Activated T-helper 2 cell treated with anti-CD3 and anti-CD28 coated beads, Interferon-gamma antibody, Interleukin-2, Interleukin-4, amounts not matched to agents 10 μg/mL and 5 μg/mL and 100 μg/mL, durations not matched to agents 14 hours and 24 hours and 36 hours (primary cell): Measurements from ENCODE around the gene RPP21. TPM values are rescaled to one million over a fixed set of nuclear protein-coding genes. Genes with fewer than 3 reads are reported as not detected.
"Not testable (repeated sequence)": the region's sequence is repeated elsewhere in the genome, so short reads cannot be mapped to it uniquely, and the experiment has no call there.

ENCODE experiments used
- DNase-seq: peaks from one replicate; pipeline ENCODE4 v3.0.0; 2021; ENCODE audit warnings: low spot score
- H3K27ac Mint-ChIP-seq: one replicate; pipeline ENCODE4 v1.8.0; 2021; ENCODE audit warnings: mixed read lengths
- H3K27me3 Mint-ChIP-seq: one replicate; pipeline ENCODE4 v1.8.0; 2021; ENCODE audit warnings: low read depth, mixed read lengths
- H3K36me3 Mint-ChIP-seq: one replicate; pipeline ENCODE4 v1.8.0; 2021; ENCODE audit warnings: low read depth, mixed read lengths
- H3K4me1 Mint-ChIP-seq: one replicate; pipeline ENCODE4 v1.8.0; 2021; ENCODE audit warnings: low read depth, mixed read lengths
- H3K4me3 Mint-ChIP-seq: one replicate; pipeline ENCODE4 v1.8.0; 2021; ENCODE audit warnings: low read depth, mild to moderate bottlenecking, moderate library complexity, mixed read lengths
- H3K9me3 Mint-ChIP-seq: one replicate; pipeline ENCODE4 v1.8.0; 2021; ENCODE audit warnings: mixed read lengths
- intact Hi-C: fragments of 100-400 bp; cut with micrococcal nuclease; formaldehyde crosslinking; loops from one replicate; pipeline ENCODE4 v1.15.1; 2023
- total RNA-seq: library from RNA; stranded (reverse); gene quantifications from 2 replicates; pipeline ENCODE4 v1.2.3, GENCODE V29; 2022

Gene RPP21
- total RNA-seq, 1 donor from 2014 or later: 41.9 TPM

DNA sequence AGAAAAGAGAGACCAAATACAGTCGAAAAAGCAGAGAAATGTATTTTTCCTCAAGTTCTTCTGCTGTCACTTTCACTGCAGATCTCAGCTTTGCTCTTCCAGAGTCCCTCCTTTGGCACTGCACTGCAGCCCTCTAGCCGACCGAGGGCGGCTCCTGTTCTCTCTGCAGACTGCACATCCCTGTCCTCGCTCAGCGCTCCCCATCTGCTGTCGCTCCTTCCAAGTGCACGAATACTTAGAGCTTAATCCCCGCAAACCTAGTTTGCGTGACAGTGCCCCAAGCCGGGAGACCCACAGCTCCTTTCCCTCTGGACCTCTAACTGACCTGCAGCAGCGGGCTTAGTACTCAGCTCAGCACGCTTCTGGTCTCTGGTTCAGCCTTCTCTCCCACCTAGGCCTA, 15.2 kb downstream of the RPP21 start:
- intact Hi-C loops: no loop called here
- H3K9me3 Mint-ChIP-seq: no peaks in the 10 kb centered on the region
- no peaks in the 10 kb centered on the region for H3K36me3 Mint-ChIP-seq
- H3K27ac Mint-ChIP-seq: no peak overlapping the region
- DNase-seq: no peak
- peaks cover 75% of the 10 kb centered on the region for H3K27me3 Mint-ChIP-seq
- H3K4me3 Mint-ChIP-seq: no peak overlapping the region
- peaks cover 2% of the 10 kb centered on the region for H3K4me1 Mint-ChIP-seq

DNA sequence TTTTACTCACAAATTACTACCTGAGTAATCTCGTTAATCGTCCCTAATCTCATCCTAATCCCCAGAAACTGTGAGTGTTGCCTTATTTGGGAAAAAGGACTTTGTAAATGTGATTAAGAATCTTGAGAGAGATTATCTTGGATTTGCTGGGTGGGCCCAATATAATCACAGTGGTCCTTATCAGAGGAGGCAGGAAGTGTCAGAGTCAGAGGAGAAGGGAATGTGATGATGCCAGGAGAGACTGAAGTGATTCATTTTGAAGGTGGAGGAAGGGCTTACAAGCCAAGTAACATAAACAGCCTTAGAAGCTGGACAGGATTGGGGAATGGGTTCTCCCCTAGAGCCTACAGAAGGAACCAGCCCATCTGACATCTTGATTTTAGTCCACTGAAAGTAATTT, 16.7 kb downstream of the RPP21 start:
- Mint-ChIP-seq H3K4me1 (peaks cover 2% of the 10 kb centered on the region), H3K36me3 (no peaks in the 10 kb centered on the region), H3K27me3 (peaks cover 81% of the 10 kb centered on the region), H3K9me3 (no peaks in the 10 kb centered on the region), H3K4me3 (no peak overlapping the region), H3K27ac (no peak overlapping the region)
- no peak for DNase-seq
- intact Hi-C loops: no loop called here

DNA sequence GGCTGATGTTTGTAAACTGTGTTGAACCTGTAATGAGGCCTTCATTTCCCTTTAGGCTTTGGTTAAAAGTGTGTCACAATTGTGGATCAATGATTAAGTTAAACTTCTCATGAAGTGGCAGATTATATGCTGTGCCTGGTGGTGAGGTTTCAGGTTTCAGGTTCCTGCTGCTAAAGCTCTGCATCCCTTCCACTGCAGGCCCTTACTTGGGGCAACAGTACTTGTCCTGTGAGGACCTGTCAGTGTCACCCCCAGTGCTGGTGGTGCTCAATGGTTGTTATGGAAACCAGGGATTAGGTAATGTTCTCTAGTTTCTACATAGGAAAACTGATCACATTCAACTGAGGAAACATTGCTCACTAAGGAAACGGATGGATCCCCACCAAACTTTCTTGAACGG, 18.5 kb downstream of the RPP21 start:
- no peaks in the 10 kb centered on the region for H3K36me3 Mint-ChIP-seq
- peaks cover 70% of the 10 kb centered on the region for H3K27me3 Mint-ChIP-seq
- H3K4me1 Mint-ChIP-seq: no peaks in the 10 kb centered on the region
- intact Hi-C loops: no loop called here
- no peaks in the 10 kb centered on the region for H3K9me3 Mint-ChIP-seq
- no peak overlapping the region for H3K4me3 Mint-ChIP-seq
- no peak for DNase-seq
- H3K27ac Mint-ChIP-seq: no peak overlapping the region

DNA sequence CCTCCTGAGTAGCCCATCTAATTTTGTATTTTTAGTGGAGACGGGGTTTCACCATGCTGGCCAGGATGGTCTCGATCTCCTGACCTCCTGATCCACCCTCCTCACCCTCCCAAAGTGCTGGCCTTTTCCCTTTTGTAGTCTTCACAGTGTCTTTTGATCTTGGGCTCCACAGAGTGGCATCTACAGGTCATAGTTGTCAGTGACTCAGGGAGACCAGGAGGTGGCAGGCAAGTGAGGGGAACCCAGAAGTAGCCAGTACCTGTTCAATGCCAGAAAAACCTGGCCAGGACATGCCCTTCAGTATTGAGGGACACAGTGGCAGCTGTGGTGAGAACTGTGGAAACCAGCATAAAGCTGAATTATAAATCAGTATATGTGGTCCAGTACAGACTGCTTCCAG, 19.6 kb downstream of the RPP21 start:
- Mint-ChIP-seq H3K27ac (no peak overlapping the region), H3K4me3 (no peak overlapping the region), H3K36me3 (no peaks in the 10 kb centered on the region), H3K27me3 (peaks cover 72% of the 10 kb centered on the region), H3K4me1 (no peaks in the 10 kb centered on the region), H3K9me3 (no peaks in the 10 kb centered on the region)
- intact Hi-C loops: no loop called here
- no peak for DNase-seq

DNA sequence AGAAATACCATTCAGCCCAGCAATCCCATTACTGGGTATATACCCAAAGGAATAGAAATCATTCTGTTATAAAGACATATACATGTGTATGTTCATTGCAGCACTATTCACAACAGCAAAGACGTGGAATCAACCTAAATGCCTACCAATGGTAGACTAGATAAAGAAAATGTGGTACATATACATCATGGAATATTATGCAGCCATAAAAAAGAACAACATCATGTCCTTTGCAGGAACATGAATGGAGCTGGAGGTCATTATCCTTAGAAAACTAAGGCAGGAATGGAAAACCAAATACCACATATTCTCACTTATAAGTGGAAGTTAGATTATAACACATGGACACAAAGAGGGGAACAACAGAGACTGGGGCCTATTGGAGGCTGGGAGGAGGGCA, 24.3 kb downstream of the RPP21 start:
- intact Hi-C loops, H3K9me3 Mint-ChIP-seq, DNase-seq, H3K36me3 Mint-ChIP-seq, H3K27ac Mint-ChIP-seq, H3K4me3 Mint-ChIP-seq, H3K4me1 Mint-ChIP-seq: not testable (repeated sequence)
- H3K27me3 Mint-ChIP-seq: peaks cover 60% of the 10 kb centered on the region

DNA sequence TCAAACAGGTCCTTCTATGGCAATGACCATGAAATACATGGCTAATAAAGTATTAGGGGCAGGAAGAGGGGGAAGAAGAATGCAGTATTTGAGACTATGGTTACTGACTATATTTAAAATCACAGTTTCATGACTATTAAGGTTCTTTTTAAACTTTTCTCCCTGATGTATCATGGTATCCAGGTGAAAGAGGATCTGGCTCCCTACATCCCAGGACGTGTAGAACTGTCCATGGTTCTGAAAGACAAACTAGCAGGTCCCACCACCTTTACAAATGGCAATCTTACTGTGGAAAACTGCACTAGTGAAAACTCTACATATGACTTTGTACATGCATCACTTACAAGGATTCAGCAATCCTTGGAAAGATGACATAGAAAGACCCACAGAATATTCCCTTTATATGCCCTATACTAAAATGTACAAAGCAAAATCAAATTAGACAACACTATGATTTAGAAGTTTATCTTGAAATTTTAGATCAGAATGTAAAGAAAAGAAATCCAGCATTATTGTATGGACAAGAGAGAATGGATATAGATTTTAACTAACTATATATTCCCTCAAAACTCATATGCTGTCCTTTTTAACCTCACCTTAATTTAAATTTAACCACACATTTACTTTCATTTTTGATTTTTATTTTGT, 33.5 kb downstream of the RPP21 start:
- Mint-ChIP-seq H3K36me3 (no peaks in the 10 kb centered on the region), H3K4me3 (no peak overlapping the region), H3K27ac (no peak overlapping the region), H3K27me3 (peaks cover 60% of the 10 kb centered on the region), H3K9me3 (no peaks in the 10 kb centered on the region), H3K4me1 (no peaks in the 10 kb centered on the region)
- intact Hi-C loops: no loop called here
- no peak for DNase-seq

DNA sequence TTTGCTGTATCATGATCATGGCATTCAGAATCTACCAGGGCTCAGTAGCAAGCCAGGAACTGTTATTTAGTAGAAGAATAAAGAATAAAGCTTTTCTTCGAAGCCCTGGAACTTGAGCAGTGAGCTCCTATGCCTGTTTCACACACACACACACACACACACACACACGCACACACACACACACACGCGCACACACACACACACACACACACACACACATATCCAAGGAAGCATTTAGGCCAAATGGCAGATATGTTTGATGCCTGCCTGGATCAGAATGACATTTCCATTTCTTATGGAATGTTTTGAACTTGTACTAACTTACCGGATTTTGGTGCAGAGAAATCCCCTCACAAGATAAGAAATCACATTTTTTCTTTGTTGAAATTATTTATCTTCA, 35.5 kb downstream of the RPP21 start:
- Mint-ChIP-seq H3K36me3 (no peaks in the 10 kb centered on the region), H3K27me3 (peaks cover 64% of the 10 kb centered on the region), H3K27ac (no peak overlapping the region), H3K9me3 (no peaks in the 10 kb centered on the region), H3K4me3 (no peak overlapping the region), H3K4me1 (no peaks in the 10 kb centered on the region)
- no peak for DNase-seq
- intact Hi-C loops: no loop called here

DNA sequence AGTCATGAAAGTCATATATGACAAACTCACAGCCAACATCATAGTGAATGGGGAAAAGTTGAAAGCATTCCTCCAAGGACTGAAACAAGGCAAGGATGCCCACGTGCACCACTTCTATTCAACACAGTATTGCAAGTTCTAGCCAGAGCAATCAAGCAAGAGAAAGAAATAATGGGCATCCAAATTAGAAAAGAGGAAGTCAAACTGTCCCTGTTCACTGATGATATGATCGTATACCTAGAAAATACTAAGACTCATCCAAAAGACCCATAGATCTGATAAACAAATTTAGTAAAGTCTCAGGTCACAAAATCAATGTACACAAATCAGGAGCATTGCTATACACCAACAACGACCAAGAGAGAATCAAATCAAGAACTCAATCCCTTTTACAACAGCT, 41.2 kb downstream of the RPP21 start:
- intact Hi-C loops: no loop called here
- H3K9me3 Mint-ChIP-seq: no peaks in the 10 kb centered on the region
- H3K4me1 Mint-ChIP-seq: no peaks in the 10 kb centered on the region
- H3K36me3 Mint-ChIP-seq: no peaks in the 10 kb centered on the region
- H3K4me3 Mint-ChIP-seq: no peak overlapping the region
- no peak for DNase-seq
- H3K27me3 Mint-ChIP-seq: peaks cover 75% of the 10 kb centered on the region
- no peak overlapping the region for H3K27ac Mint-ChIP-seq

DNA sequence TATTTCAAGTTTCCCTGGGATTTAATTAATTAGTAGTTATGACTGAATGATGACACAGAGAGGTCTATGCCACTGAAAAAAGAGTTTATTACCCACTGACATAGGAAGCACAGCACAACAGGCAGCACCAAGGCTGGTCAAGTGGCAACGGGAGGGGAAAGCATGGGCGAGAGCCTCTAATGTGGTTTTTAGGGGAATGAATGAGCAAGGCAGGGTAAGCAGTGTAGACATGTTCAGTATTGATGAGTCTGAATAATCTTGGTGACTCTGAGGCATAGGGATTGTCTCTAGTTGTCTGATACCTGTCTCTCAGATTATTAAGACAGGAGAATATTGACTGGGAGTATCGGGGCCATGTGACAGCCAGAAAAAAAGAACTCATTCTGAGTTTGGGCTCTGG, 46.3 kb downstream of the RPP21 start:
- no peak overlapping the region for H3K4me3 Mint-ChIP-seq
- H3K9me3 Mint-ChIP-seq: no peaks in the 10 kb centered on the region
- intact Hi-C loops: no loop called here
- no peaks in the 10 kb centered on the region for H3K4me1 Mint-ChIP-seq
- no peak overlapping the region for H3K27ac Mint-ChIP-seq
- H3K27me3 Mint-ChIP-seq: peaks cover 68% of the 10 kb centered on the region
- no peak for DNase-seq
- H3K36me3 Mint-ChIP-seq: no peaks in the 10 kb centered on the region

DNA sequence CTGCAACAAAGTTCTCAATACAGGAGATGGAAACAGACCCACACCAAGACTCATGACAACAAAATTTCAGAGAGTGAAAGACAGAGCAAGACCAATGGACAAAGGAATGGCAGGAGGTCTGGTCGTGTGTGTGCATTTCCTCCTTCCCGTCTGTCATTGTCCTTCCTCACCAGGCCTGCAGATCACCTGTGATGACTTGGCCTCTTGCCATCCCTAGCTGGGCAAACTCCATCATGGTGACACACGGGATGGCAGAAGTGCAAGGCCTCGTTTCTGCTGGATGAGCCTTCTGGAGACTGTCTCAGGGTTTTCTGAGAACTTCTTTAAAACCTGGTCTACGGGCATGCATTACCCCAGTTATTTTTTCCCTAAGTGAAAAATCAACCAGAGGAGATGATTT, 49.2 kb downstream of the RPP21 start:
- H3K9me3 Mint-ChIP-seq: no peaks in the 10 kb centered on the region
- no peaks in the 10 kb centered on the region for H3K36me3 Mint-ChIP-seq
- H3K27ac Mint-ChIP-seq: no peak overlapping the region
- no peak for DNase-seq
- intact Hi-C loops: no loop called here
- H3K4me1 Mint-ChIP-seq: peaks cover 4% of the 10 kb centered on the region
- H3K4me3 Mint-ChIP-seq: no peak overlapping the region
- H3K27me3 Mint-ChIP-seq: peaks cover 69% of the 10 kb centered on the region

Other genes starting within 250 kb of the RPP21 start
- gene TRIM31, start 232.1 kb upstream of the RPP21 start, total RNA-seq: not detected in 2 replicates
- not detected in 2 replicates for gene TRIM40, start 209.0 kb upstream of the RPP21 start, total RNA-seq
- 0.09 TPM in 1 of 2 replicates, not detected in the other for gene TRIM10, start 183.9 kb upstream of the RPP21 start, total RNA-seq
- 0.41 and 0.46 TPM in 2 replicates for gene TRIM15, start 181.6 kb upstream of the RPP21 start, total RNA-seq
- 49.9 and 51.5 TPM in 2 replicates for gene TRIM26, start 131.8 kb upstream of the RPP21 start, total RNA-seq
- 11.2 and 13.0 TPM in 2 replicates for gene TRIM39, start 18.2 kb upstream of the RPP21 start, total RNA-seq
- 358 and 360 TPM in 2 replicates for gene HLA-E, start 144.4 kb downstream of the RPP21 start, total RNA-seq
- 79.8 and 88.2 TPM in 2 replicates for gene GNL1, start 211.3 kb downstream of the RPP21 start, total RNA-seq
- gene PRR3, start 212.1 kb downstream of the RPP21 start, total RNA-seq: 35.0 and 36.6 TPM in 2 replicates
- 102 and 112 TPM in 2 replicates for gene ABCF1, start 226.3 kb downstream of the RPP21 start, total RNA-seq